Stimulated activated naive CD8-positive, alpha-beta T cell treated with anti-CD3 and anti-CD28 coated beads, Interleukin-15, amount 100 ng/mL, for 72 hours (primary cell): ENCODE results near the gene CAMK2B.

Source experiments
- ATAC-seq: fragments of 150-1000 bp; cut with Tn5 transposase; 2 replicates; pipeline ENCODE4 v1.10.0; 2021; ENCODE audit warnings: mild to moderate bottlenecking, moderate library complexity
- DNase-seq, 2 donors: peaks; one replicate each; pipeline ENCODE4 v3.0.0; 2021 to 2022
- H3K27ac Mint-ChIP-seq, 2 donors: one replicate each; pipeline ENCODE4 v1.8.0; 2022; ENCODE audit warnings: mild to moderate bottlenecking in 2 of 2, mixed read lengths in 2 of 2, moderate library complexity in 2 of 2
- H3K27me3 Mint-ChIP-seq: one replicate; pipeline ENCODE4 v1.8.0; 2022; ENCODE audit warnings: mixed read lengths
- H3K4me1 Mint-ChIP-seq: one replicate; pipeline ENCODE4 v1.8.0; 2022; ENCODE audit warnings: mild to moderate bottlenecking, mixed read lengths
- H3K4me3 Mint-ChIP-seq, 2 donors: one replicate each; pipeline ENCODE4 v1.8.0; 2022; ENCODE audit warnings: mild to moderate bottlenecking in 2 of 2, mixed read lengths in 2 of 2, moderate library complexity in 1 of 2
- H3K9me3 Mint-ChIP-seq, 2 donors: one replicate each; pipeline ENCODE4 v1.8.0; 2022; ENCODE audit warnings: mixed read lengths in 2 of 2

CAMK2B gene

DNA sequence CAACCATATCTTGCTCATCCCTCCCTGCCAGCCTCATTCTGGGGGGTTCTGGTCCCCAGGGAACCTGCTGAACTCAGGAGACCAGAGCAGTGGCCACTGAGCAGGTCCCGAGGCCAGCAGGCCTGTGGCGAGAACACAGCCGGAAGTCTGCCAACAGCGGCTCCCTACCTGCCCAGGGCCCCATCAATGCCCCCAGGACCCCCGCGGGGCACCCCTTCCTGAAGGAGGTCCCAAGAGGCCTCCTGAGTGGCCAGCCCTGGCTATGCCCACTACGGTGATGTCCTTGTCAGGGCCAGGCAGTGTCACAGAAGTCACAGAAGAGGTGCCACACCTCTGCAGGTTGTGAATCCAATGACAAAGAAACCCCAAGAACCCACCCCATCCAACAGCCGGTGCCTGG, 58.9 kb downstream of the CAMK2B start:
- Mint-ChIP-seq H3K27me3 (no peaks in the 10 kb centered on the region), H3K27ac (no peak overlapping the region), H3K4me1 (peaks cover 13% of the 10 kb centered on the region), H3K4me3 (no peak overlapping the region), H3K9me3 (no peaks in the 10 kb centered on the region)
- no peak for ATAC-seq
- DNase-seq: no peak

- no peak for DNase-seq
Measured at GRCh38 chr7:44265728-44266127, 59.7 kb downstream of the CAMK2B start.

GRCh38 chr7:44264221-44264931, 61.0 kb downstream of the CAMK2B start:
- no peaks in the 10 kb centered on the region for H3K27me3 Mint-ChIP-seq
- no peaks in the 10 kb centered on the region for H3K9me3 Mint-ChIP-seq
- H3K4me3 Mint-ChIP-seq: no peak overlapping the region
- H3K4me1 Mint-ChIP-seq: peaks cover 34% of the 10 kb centered on the region
- no peak for DNase-seq
- no peak for ATAC-seq
- H3K27ac Mint-ChIP-seq: no peak overlapping the region

More at GRCh38 chr7:44265728-44266127, 59.7 kb downstream of the CAMK2B start:
- no peak overlapping the region for H3K4me3 Mint-ChIP-seq
- H3K27me3 Mint-ChIP-seq: no peaks in the 10 kb centered on the region
- no peak for ATAC-seq
- H3K4me1 Mint-ChIP-seq: peaks cover 21% of the 10 kb centered on the region
- no peak overlapping the region for H3K27ac Mint-ChIP-seq
- H3K9me3 Mint-ChIP-seq: no peaks in the 10 kb centered on the region

GRCh38 chr7:44263326-44264082, 61.9 kb downstream of the CAMK2B start:
- Mint-ChIP-seq H3K4me3 (no peak overlapping the region), H3K27me3 (no peaks in the 10 kb centered on the region), H3K9me3 (no peaks in the 10 kb centered on the region), H3K27ac (no peak overlapping the region), H3K4me1 (peaks cover 43% of the 10 kb centered on the region)
- ATAC-seq: no peak
- no peak for DNase-seq

DNA sequence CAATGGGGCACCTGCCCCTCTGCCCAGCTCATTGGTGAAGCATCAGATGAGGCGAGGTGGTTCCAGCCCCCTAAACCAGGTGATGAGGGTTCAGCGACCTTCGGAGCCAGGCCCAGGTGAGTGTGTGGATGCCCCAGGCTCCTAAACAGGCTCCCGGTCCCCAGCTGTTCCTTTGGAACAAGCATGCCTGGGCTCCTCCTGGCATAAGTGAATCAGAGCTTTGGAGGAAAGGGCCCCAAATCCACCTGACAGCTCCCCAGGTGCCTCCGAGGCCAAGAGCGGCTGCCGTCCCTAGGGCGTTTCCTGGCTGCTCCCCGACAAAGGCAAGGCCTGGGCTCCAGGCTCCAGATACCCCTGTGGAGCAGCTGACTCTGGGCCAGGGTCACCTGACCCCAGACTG, 63.4 kb downstream of the CAMK2B start:
- Mint-ChIP-seq H3K9me3 (no peaks in the 10 kb centered on the region), H3K4me3 (no peak overlapping the region), H3K27me3 (no peaks in the 10 kb centered on the region), H3K4me1 (peaks cover 58% of the 10 kb centered on the region), H3K27ac (peak overlapping the region in 1 of 2 donors; percentile 46)
- no peak for DNase-seq
- ATAC-seq: no peak

DNA sequence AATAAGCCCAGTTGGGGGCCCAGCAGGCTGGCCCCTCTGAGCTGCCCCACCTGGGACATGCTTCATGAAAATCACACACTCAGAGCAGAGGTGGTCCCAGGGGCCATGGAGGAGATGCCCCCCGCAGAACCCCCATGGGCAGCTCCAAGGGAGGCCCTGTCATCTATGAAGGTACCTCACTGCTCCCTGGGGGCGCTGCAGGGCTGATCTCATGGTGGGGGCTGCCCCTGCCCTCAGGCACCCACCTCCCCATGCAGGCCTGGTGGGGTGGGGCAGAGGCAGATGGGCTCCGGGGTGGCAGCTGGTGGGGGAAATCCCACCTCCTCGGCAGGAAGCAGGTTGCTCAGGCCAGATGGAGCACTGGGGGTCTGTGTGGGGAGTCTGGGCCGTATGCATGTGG, 64.2 kb downstream of the CAMK2B start:
- Mint-ChIP-seq H3K4me3 (peak overlapping the region in 1 of 2 donors; percentile 16), H3K27ac (no peak overlapping the region), H3K4me1 (peaks cover 66% of the 10 kb centered on the region), H3K27me3 (no peaks in the 10 kb centered on the region), H3K9me3 (peaks cover 0 to under 1% of the 10 kb centered on the region in 2 donors)
- DNase-seq (no peak), ATAC-seq (no peak)

DNA sequence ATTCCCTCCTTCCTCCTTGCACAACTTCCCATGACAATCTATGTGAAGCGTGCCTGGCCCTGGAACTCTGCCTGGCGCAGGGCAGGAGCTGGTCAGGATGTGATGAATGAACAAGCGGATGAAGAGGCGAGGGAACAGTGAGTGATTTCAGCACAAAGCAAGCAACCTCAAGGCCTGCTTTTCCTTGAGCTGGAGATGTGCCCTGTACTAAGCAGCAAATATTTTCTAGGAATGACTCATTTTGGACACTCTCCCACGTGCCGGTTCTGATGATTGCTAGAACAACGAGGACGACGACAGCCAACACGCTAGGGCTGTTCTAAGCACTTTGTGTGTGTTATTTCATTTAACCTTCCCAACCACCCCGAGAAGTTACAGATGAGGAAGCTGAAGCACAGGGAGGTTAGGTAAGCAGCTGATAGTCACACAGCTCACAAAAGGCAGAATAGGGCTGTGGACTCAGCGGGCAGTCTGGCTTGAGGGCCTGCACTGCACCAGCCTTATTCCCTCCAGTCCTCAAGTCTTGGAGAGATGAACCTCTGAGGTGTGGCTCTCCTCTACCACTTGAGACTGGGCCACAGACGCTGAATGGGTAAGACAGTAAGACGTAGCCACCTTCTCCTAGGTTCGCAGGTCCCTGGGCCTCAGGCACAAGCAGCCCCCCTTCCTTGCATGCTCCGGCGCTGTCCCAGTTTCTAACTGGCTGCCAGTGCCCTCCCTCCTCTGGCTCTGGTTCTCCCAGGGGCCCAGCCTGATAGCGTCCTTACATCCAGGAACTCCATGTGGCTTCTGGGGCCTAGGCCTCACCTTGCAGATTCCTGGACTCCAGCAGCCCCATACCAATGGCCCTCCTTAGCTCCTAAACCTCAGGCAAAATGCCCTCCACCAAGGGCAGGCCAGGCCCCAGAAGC, 65.6 kb downstream of the CAMK2B start:
- no peak for ATAC-seq

DNA sequence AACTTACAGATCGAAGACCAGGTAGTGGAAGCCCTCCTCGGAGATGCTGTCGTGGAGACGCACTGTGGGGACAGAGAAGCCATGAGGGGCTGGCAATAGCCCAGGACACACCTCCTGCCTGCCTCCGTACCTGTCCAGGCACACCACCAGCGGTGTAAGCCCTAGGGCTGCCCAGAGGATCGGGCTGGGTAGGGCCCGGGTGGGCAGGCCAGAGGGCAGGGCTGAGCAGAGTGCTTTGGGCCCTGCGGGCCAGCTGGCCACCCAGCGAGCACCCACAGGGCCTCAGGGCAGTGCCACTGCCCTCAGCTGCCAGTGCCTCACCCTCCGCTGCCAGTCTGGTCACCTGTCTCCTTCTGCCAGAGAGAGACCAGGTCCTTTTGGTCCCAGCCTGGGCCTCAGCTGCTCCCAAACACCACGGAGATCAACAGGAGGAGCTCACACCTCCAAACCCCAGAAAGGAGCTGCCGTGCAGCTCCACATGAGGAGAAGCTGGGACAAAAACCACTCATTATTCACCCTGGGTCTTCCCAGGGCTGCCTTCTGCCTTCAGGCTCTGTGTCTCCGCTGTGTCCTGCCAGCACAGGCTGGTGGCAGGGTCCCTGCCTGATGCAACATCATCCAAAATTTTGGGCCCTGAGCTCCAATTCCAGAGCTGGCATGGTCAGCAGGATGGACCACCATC, 66.4 kb downstream of the CAMK2B start:
- Mint-ChIP-seq H3K27ac (peak overlapping the region in 1 of 2 donors; percentile 50), H3K4me3 (peak overlapping the region in 1 of 2 donors; percentile 79), H3K4me1 (peaks cover 74% of the 10 kb centered on the region), H3K9me3 (peaks cover 0 to 6% of the 10 kb centered on the region in 2 donors), H3K27me3 (no peaks in the 10 kb centered on the region)
- ATAC-seq (no peak), DNase-seq (no peak)

More for the DNA sequence above, 65.6 kb downstream of the CAMK2B start:
- H3K4me3 Mint-ChIP-seq: peak overlapping the region in 1 of 2 donors; percentile 2
- peak overlapping the region; percentile 50 to 97 for H3K27ac Mint-ChIP-seq
- peaks cover 76% of the 10 kb centered on the region for H3K4me1 Mint-ChIP-seq
- DNase-seq: no peak
- H3K9me3 Mint-ChIP-seq: peaks cover 0 to 6% of the 10 kb centered on the region in 2 donors
- no peaks in the 10 kb centered on the region for H3K27me3 Mint-ChIP-seq

DNA sequence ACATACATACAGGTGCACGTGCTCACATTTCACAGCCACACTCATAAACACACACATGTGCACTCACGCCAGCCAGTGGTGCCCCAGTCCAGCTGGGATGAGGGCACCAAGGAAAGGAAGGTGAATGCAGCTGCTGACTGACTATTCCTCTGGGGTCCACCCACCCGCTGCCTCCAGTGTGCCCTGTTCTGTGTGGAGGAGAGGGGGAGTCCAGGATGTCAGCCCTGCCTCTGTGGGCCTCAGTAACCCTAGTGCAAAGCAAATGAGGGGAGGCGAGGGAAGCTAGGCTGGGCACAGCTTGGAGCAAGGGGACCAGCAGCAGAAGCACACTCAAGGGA, 67.0 kb downstream of the CAMK2B start:
- DNase-seq (no peak), ATAC-seq (no peak)
- Mint-ChIP-seq H3K27me3 (no peaks in the 10 kb centered on the region), H3K9me3 (peaks cover 0 to 6% of the 10 kb centered on the region in 2 donors), H3K4me3 (peak overlapping the region in 1 of 2 donors; percentile 79), H3K4me1 (peaks cover 68% of the 10 kb centered on the region), H3K27ac (peak overlapping the region in 1 of 2 donors; percentile 95)

- Mint-ChIP-seq H3K27me3 (no peaks in the 10 kb centered on the region), H3K4me3 (peak overlapping the region in 1 of 2 donors; percentile 79), H3K27ac (peak overlapping the region; percentile 95 to 97), H3K4me1 (peaks cover 64% of the 10 kb centered on the region), H3K9me3 (peaks cover 0 to 6% of the 10 kb centered on the region in 2 donors)
- DNase-seq (peak; percentile 76 to 81), ATAC-seq (peak; percentile 93)
Measured at GRCh38 chr7:44257618-44258422, 67.6 kb downstream of the CAMK2B start.

- Mint-ChIP-seq H3K4me3 (peak overlapping the region in 1 of 2 donors; percentile 79), H3K4me1 (peaks cover 64% of the 10 kb centered on the region), H3K27ac (peak overlapping the region; percentile 95 to 97), H3K27me3 (no peaks in the 10 kb centered on the region), H3K9me3 (peaks cover 0 to 6% of the 10 kb centered on the region in 2 donors)
- DNase-seq (no peak), ATAC-seq (no peak)
Measured at GRCh38 chr7:44257213-44257612, 68.2 kb downstream of the CAMK2B start.

DNA sequence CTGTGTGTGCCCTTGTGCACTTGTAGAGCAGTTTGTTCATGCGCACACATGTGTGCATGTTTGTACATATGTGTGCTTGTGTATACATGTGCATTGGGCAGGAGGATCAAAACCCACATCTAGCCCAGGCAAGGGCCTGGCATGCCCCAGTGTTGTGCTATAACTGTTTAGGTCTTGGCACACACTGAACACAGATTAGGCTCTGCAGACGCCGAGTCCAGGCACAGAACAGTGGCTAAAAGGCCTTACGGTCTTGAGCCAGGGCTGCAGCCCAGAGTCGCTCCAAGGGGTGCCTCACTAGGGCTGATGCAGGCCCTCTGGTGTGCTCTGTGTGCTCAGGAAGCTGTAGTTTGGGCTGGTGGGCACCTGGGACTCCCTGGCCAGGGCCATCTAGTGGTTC, 68.9 kb downstream of the CAMK2B start:
- Mint-ChIP-seq H3K4me3 (no peak overlapping the region), H3K27ac (peak overlapping the region in 1 of 2 donors; percentile 97), H3K9me3 (peaks cover 0 to 6% of the 10 kb centered on the region in 2 donors), H3K27me3 (no peaks in the 10 kb centered on the region), H3K4me1 (peaks cover 62% of the 10 kb centered on the region)
- no peak for ATAC-seq
- no peak for DNase-seq

- ATAC-seq (no peak), DNase-seq (no peak)
- H3K4me3 Mint-ChIP-seq: no peak overlapping the region
- H3K4me1 Mint-ChIP-seq: peaks cover 16% of the 10 kb centered on the region
- H3K9me3 Mint-ChIP-seq: peaks cover 0 to 6% of the 10 kb centered on the region in 2 donors
- H3K27me3 Mint-ChIP-seq: no peaks in the 10 kb centered on the region
- H3K27ac Mint-ChIP-seq: no peak overlapping the region
Measured at GRCh38 chr7:44251881-44252280, 73.5 kb downstream of the CAMK2B start.

GRCh38 chr7:44251269-44251668, 74.1 kb downstream of the CAMK2B start:
- DNase-seq (no peak), ATAC-seq (no peak)
- Mint-ChIP-seq H3K4me1 (peaks cover 10% of the 10 kb centered on the region), H3K27me3 (no peaks in the 10 kb centered on the region), H3K9me3 (peaks cover 0 to 5% of the 10 kb centered on the region in 2 donors), H3K4me3 (no peak overlapping the region), H3K27ac (peak overlapping the region in 1 of 2 donors; percentile 23)
